GM12873 (cell line): ENCODE data around the gene RPRD1A.

Experiments
- TF ChIP-seq, protein P1 (sequence below): IDR thresholded peaks from 2 replicates; pipeline ENCODE4 v1.5.1; 2012; ENCODE audit warnings: low read depth, mild to moderate bottlenecking, moderate library complexity, low read length, control low read depth; ENCODE audit not compliant: insufficient read depth; ENCODE audit errors: missing control alignments

The RPRD1A gene

DNA sequence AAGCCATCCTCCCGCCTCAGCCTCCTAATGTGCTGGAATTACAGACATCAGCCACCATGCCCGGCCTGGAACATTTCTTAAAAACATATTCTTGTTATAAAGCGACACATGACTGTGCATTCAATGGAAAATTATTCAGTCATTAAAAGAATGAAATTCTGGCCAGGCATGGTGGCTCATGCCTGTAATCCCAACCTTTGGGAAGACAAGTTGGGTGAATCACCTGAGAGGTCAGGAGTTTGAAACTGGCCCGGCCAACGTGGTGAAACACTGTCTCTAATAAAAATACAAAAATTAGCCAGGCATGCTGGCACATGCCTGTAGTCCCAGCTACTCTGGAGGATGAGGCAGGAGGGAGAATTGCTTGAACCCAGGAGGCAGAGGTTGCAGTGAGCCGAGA, 21.6 kb upstream of the RPRD1A start:
- TF ChIP-seq, protein P1, sequence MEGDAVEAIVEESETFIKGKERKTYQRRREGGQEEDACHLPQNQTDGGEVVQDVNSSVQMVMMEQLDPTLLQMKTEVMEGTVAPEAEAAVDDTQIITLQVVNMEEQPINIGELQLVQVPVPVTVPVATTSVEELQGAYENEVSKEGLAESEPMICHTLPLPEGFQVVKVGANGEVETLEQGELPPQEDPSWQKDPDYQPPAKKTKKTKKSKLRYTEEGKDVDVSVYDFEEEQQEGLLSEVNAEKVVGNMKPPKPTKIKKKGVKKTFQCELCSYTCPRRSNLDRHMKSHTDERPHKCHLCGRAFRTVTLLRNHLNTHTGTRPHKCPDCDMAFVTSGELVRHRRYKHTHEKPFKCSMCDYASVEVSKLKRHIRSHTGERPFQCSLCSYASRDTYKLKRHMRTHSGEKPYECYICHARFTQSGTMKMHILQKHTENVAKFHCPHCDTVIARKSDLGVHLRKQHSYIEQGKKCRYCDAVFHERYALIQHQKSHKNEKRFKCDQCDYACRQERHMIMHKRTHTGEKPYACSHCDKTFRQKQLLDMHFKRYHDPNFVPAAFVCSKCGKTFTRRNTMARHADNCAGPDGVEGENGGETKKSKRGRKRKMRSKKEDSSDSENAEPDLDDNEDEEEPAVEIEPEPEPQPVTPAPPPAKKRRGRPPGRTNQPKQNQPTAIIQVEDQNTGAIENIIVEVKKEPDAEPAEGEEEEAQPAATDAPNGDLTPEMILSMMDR: no peak

DNA sequence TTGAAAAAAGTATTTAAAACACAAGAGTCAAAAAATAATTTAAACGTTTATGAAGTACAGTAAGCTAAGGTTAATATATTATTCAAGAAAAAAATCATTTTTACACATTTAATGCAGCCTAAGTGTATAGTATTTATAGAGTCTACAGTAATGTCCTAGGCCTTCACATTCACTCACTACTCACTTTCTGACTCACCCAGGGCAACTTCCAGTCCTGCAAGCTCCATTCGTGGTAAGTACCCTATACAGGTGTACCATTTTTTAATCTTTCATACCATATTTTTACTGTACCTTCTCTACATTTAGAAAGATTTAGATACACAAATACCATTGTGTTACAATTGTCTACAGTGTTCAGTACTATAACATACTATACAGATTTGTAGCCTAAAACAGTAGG, 20.9 kb upstream of the RPRD1A start:
- TF ChIP-seq, protein P1: no peak

DNA sequence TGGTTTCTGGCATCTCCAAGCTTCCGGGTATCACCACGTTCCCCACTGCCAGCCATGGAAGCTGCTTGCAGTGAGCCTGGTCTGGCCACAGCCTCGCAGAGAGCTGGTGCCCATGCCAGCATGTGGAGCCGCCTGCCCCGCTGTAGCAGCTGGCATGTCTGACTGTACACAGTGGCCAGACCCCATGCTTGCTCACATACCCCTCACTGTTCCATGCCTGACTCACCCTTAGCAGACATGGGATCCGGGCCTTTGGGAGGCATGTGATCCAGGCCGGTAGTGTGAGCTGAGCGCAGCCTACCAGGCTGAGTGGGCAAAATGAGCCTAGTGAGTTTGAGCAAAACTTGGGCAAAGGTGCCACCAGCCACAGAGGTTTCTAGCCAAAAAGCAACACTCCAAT, 18.8 kb upstream of the RPRD1A start:
- TF ChIP-seq, protein P1: no peak

DNA sequence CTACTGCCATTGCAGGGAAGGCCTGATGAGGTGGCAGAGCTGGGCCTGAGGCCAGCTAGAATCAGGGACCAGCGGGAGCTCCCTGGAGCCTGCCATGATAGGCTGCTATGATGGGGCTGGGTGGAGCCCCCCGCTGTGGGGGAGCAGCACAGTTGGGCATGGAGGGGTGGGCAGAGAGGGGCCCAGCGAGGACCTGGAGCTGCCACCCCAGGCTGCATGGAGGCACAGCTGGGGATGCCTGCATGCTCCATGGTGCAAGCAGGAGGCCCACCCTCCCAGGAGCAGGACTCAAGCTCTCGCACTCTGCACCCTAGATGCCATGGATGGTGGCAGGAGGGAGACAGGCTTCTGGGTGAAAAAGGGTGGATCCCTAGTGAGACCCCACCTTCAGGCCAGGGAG, 17.8 kb upstream of the RPRD1A start:
- TF ChIP-seq, protein P1: no peak

DNA sequence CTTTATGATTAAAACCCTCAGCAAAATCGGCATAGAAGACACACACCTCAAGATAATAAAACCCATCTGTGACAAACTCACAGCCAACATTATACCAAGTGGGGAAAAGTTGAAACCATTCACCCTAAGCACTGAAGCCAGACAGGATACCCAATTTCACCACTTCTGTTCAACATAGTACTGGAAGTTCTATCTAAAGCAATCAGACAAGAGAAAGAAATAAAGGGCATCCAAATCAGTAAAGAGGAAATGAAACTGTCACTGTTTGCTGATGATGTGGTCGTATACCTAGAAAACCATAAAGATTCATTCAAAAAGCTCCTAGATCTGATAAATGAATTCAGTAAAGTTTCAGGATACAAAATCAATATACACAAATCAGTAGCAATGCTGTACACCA, 16.4 kb upstream of the RPRD1A start:
- TF ChIP-seq, protein P1: no peak

DNA sequence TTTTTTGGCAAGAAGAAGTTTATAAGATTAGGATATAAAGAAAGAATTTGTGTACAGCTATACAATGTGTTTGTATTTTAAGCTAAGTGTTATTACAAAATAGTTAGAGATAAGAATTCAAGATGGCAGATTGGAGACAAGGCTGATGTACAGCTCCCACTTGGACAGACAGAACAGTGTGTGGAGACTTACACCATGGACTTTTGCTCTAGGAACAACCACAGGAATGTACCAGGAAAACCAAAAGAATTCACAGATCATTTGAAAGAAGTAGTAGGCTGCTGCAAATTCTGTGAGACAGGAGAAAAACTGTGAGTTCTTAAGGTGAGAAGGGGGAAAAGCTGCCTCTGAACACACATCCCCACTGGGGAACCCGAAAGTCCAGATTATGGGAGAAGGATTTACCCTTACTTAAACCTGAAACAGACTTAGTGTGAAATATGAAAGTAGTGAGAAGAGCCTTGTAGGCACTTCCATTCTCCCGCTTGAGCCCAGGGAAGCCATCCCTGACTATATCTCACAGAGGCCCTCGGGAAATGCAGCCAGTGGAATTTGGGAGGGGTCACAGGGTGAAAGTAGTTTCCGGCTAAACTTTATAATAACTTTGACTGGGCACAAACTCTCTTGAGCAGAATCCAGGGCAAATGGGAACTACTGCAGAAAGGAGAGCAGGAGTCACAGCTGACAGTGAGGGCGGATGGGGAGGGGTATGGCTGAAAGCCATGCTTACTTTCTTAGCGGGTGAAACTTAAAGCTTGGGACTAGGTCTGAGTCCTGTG, 11.6 kb upstream of the RPRD1A start:
- TF ChIP-seq, protein P1: no peak

DNA sequence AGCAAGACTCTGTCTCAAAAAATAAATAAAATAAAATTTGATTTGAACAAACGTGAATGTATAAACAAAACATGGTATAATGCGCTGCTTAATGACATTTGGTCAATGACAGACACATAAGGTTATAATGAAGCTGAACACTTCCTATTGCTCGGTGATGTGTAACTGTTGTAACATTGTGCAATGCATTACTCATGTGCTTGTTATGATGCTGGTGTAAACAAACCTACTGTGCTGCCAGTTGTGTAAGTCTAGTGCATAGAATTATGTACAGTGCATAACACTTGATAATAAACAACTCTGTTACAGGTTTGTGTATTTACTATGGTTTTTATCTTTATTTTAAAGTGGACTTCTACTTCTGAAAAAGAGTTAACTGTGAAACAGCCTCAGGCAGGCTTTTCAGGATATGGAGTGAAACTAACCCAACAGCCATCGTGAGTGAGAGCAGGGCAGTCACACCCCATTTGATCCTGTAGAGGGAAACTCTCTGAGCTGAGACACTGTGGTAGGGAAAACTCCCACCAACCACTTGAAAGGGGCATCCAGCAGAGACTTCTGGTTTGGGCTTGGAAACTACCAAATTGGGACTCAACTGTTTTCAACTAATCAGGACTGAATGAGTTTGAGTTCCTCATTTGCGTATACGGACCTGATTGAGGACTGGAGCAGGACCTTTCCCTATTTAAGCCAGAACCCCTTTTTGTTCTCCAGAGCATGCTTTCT, 8.7 kb upstream of the RPRD1A start:
- TF ChIP-seq, protein P1: no peak
